Measurements from ENCODE around the gene OR2AG1.

DNA sequence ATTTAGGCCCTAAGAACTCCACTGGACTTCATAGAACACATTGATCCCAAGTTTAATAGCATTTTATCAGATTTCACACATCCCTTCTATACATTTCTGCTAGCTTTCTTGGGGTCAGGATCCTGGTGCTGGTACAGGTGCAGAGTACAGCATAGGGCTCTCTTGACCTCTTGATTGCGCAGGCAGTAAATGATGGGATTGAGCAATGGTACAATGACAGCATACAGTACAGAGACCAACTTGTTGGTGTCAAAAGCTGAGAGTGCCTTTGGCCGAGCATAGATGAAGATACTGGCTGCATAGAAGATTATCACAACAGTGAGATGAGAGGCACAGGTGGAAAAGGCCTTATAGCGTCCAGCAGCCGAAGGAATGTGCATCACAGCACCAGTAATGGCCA lies 11.8 kb downstream of the OR2AG1 start:
- TF ChIP-seq, protein P1, sequence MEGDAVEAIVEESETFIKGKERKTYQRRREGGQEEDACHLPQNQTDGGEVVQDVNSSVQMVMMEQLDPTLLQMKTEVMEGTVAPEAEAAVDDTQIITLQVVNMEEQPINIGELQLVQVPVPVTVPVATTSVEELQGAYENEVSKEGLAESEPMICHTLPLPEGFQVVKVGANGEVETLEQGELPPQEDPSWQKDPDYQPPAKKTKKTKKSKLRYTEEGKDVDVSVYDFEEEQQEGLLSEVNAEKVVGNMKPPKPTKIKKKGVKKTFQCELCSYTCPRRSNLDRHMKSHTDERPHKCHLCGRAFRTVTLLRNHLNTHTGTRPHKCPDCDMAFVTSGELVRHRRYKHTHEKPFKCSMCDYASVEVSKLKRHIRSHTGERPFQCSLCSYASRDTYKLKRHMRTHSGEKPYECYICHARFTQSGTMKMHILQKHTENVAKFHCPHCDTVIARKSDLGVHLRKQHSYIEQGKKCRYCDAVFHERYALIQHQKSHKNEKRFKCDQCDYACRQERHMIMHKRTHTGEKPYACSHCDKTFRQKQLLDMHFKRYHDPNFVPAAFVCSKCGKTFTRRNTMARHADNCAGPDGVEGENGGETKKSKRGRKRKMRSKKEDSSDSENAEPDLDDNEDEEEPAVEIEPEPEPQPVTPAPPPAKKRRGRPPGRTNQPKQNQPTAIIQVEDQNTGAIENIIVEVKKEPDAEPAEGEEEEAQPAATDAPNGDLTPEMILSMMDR (IDR thresholded peaks at IDR 0.05; ENCODE audit: low read length): no peak
- no peak for TF ChIP-seq EZH2 (optimal IDR thresholded peaks at IDR 0.05; ENCODE audit: low read depth, low read length)

Measured in MM.1S (cell line).